PC-3 (cell line): ENCODE data around the gene MPDZ. TPM values are rescaled to one million over a fixed set of nuclear protein-coding genes. Genes with fewer than 3 reads are reported as not detected.

ENCODE experiments used
- ATAC-seq: fragments of 200-7000 bp; cut with Tn5 transposase; 2 replicates; pipeline ENCODE4 v1.9.1; 2020; ENCODE audit warnings: mild to moderate bottlenecking, moderate library complexity
- BruUV-seq: library from RNA; stranded (reverse); fragments of 400-500 nt; replicated peaks from 2 replicates; lab custom pipeline; 2021; lab: Mats Ljungman, UMichigan
- CTCF ChIA-PET: fragments of 300-600 bp; sonication (Branson Sonifier 250); formaldehyde crosslinking; loops from one replicate; lab custom pipeline; 2022; ENCODE audit warnings: antibody characterized with exemption; lab: Charles Lee
- POLR2A ChIA-PET: fragments of 300-600 bp; sonication (Branson Sonifier 250); formaldehyde crosslinking; loops from one replicate; lab custom pipeline; 2022; ENCODE audit warnings: antibody characterized with exemption; ENCODE audit not compliant: unreplicated experiment; lab: Charles Lee
- DNase-seq: peaks from one replicate; pipeline ENCODE4 v3.0.0-alpha.2; 2015
- H2AFZ ChIP-seq: fragments of 300-600 bp; sonication (generic); 2 replicates; pipeline ENCODE4 v1.6.0; 2016; ENCODE audit warnings: antibody characterized with exemption, low read length
- H3F3A ChIP-seq: fragments of 300-600 bp; sonication (generic); one replicate; pipeline ENCODE4 v1.6.0; 2017; ENCODE audit warnings: antibody characterized with exemption, low read length, control low read depth, mild to moderate bottlenecking; ENCODE audit not compliant: unreplicated experiment
- H3K27ac ChIP-seq: fragments of 300-600 bp; sonication (generic); 2 replicates; pipeline ENCODE4 v1.5.1; 2016; ENCODE audit warnings: mild to moderate bottlenecking, low read length
- H3K27me3 ChIP-seq: fragments of 300-600 bp; sonication (generic); 2 replicates; pipeline ENCODE4 v1.6.1; 2016; ENCODE audit warnings: low read length, mixed read lengths
- H3K36me3 ChIP-seq: fragments of 300-600 bp; sonication (generic); 2 replicates; pipeline ENCODE4 v1.6.1; 2016; ENCODE audit warnings: low read depth, mixed run types, low read length, mixed read lengths
- H3K4me1 ChIP-seq: fragments of 300-600 bp; sonication (generic); 2 replicates; pipeline ENCODE4 v1.5.1; 2016; ENCODE audit warnings: low read length; ENCODE audit not compliant: insufficient read depth
- H3K4me2 ChIP-seq: fragments of 300-600 bp; sonication (generic); 2 replicates; pipeline ENCODE4 v1.6.0; 2016; ENCODE audit warnings: low read length
- H3K4me3 ChIP-seq: fragments of 300-600 bp; sonication (generic); 2 replicates; pipeline ENCODE4 v1.5.1; 2016; ENCODE audit warnings: mild to moderate bottlenecking, low read length, mixed read lengths
- H3K79me2 ChIP-seq: fragments of 300-600 bp; sonication (generic); 2 replicates; pipeline ENCODE4 v1.6.1; 2017; ENCODE audit warnings: low read length, mixed read lengths
- H3K9ac ChIP-seq: fragments of 300-600 bp; sonication (generic); 2 replicates; pipeline ENCODE4 v1.6.0; 2016; ENCODE audit warnings: mild to moderate bottlenecking, low read length
- H3K9me2 ChIP-seq: fragments of 300-600 bp; sonication (generic); replicated peaks from 2 replicates; pipeline ENCODE4 v1.6.1; 2016; ENCODE audit warnings: mixed run types, low read length, mixed read lengths
- H3K9me3 ChIP-seq: fragments of 300-600 bp; sonication (generic); 2 replicates; pipeline ENCODE4 v1.6.1; 2016; ENCODE audit warnings: low read length, mixed read lengths
- H4K20me1 ChIP-seq: fragments of 300-600 bp; sonication (generic); 2 replicates; pipeline ENCODE4 v1.6.1; 2016; ENCODE audit warnings: low read length, mixed read lengths
- EZH2 ChIP-seq: fragments of 300-600 bp; sonication (generic); IDR thresholded peaks from one replicate; pipeline ENCODE4 v1.6.1; 2017; ENCODE audit warnings: antibody characterized with exemption, mild to moderate bottlenecking, low read length; ENCODE audit not compliant: unreplicated experiment
- EZH2phosphoT487 ChIP-seq: fragments of 300-600 bp; sonication (generic); IDR thresholded peaks from 2 replicates; pipeline ENCODE4 v1.6.1; 2018; ENCODE audit warnings: mild to moderate bottlenecking, antibody characterized with exemption, low read length, borderline replicate concordance
- intact Hi-C: fragments of 100-400 bp; cut with micrococcal nuclease; formaldehyde crosslinking; loops from 2 replicates; pipeline ENCODE4 v1.9.0; 2023
- total RNA-seq: library from RNA; depleted of rRNA; stranded (reverse); fragments of >200 nt; gene quantifications from 2 replicates; pipeline ENCODE4 v1.2.3, GENCODE V29; 2014
- TF ChIP-seq, protein P1 (sequence below): fragments of 300-600 bp; sonication (generic); conservative IDR thresholded peaks from 2 replicates; pipeline ENCODE4 v1.5.1; 2017; ENCODE audit warnings: antibody characterized with exemption, low read depth, mild to moderate bottlenecking, low read length

The MPDZ gene
- total RNA-seq, 1 experiment from 2014 or later, result 6.1 TPM

GRCh38 chr9:13116292-13116691 lies 163.2 kb downstream of the MPDZ start:
- no peak overlapping the region for H2AFZ ChIP-seq
- DNase-seq, result peak; percentile 65
- H3K4me3 ChIP-seq, result no peak overlapping the region
- H3K9ac ChIP-seq, result no peak overlapping the region
- ChIA-PET CTCF (no interaction called here), POLR2A (no interaction called here)
- no peaks in the 10 kb centered on the region for H3K9me3 ChIP-seq
- BruUV-seq, result no TSS peak
- no peaks in the 10 kb centered on the region for H3K27me3 ChIP-seq
- H3K27ac ChIP-seq, result peak overlapping the region; percentile 55
- no peaks in the 10 kb centered on the region for H3K36me3 ChIP-seq
- no peaks in the 10 kb centered on the region for H3F3A ChIP-seq
- H4K20me1 ChIP-seq, result no peaks in the 10 kb centered on the region
- peak overlapping the region; percentile 26; the same call in 1 of the 2 replicates for H3K4me2 ChIP-seq
- intact Hi-C loops, result no loop called here
- TF ChIP-seq, protein P1, sequence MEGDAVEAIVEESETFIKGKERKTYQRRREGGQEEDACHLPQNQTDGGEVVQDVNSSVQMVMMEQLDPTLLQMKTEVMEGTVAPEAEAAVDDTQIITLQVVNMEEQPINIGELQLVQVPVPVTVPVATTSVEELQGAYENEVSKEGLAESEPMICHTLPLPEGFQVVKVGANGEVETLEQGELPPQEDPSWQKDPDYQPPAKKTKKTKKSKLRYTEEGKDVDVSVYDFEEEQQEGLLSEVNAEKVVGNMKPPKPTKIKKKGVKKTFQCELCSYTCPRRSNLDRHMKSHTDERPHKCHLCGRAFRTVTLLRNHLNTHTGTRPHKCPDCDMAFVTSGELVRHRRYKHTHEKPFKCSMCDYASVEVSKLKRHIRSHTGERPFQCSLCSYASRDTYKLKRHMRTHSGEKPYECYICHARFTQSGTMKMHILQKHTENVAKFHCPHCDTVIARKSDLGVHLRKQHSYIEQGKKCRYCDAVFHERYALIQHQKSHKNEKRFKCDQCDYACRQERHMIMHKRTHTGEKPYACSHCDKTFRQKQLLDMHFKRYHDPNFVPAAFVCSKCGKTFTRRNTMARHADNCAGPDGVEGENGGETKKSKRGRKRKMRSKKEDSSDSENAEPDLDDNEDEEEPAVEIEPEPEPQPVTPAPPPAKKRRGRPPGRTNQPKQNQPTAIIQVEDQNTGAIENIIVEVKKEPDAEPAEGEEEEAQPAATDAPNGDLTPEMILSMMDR, result no peak
- TF ChIP-seq EZH2phosphoT487, result no peak
- no peak for TF ChIP-seq EZH2
- H3K79me2 ChIP-seq, result no peaks in the 10 kb centered on the region
- ATAC-seq, result peak; percentile 74
- H3K4me1 ChIP-seq, result peaks cover 34% of the 10 kb centered on the region
- no peaks in the 10 kb centered on the region for H3K9me2 ChIP-seq

DNA sequence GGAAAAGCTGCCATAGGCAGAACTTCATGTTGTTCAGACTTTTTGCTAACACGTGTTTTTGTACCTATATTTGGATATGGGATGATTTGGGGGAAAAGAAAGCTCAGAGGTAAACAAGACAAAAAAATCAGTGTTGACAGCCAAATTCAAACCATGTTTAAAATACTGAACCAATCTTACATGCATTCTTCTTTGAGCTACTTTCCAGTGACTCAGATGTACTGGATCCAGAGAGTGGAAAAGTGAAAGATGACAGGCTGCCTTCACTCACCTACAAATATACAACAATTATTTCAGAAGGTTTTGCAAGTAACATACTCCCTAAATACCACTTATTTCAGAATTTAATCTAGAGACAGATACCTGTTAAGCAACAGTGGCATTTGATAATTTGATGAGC lies 165.7 kb downstream of the MPDZ start:
- no peak overlapping the region for H3K4me3 ChIP-seq
- DNase-seq (peak; percentile 14), ATAC-seq (0 out of 2 replicates have a peak, but pooled peaks have one; percentile 50)
- H3K9ac ChIP-seq, result no peak overlapping the region
- H4K20me1 ChIP-seq, result no peaks in the 10 kb centered on the region
- H3K79me2 ChIP-seq, result no peaks in the 10 kb centered on the region
- intact Hi-C loops, result no loop called here
- no peaks in the 10 kb centered on the region for H3K27me3 ChIP-seq
- ChIA-PET CTCF (no interaction called here), POLR2A (no interaction called here)
- TF ChIP-seq, protein P1, result no peak
- no peak for TF ChIP-seq EZH2
- no peak for TF ChIP-seq EZH2phosphoT487
- peaks cover 34% of the 10 kb centered on the region for H3K4me1 ChIP-seq
- H2AFZ ChIP-seq, result no peak overlapping the region
- peak overlapping the region; percentile 25 for H3K4me2 ChIP-seq
- peak overlapping the region; percentile 29 for H3K27ac ChIP-seq
- no peaks in the 10 kb centered on the region for H3K9me2 ChIP-seq
- BruUV-seq, result no TSS peak
- H3K36me3 ChIP-seq, result no peaks in the 10 kb centered on the region
- H3F3A ChIP-seq, result no peaks in the 10 kb centered on the region
- no peaks in the 10 kb centered on the region for H3K9me3 ChIP-seq

- no peaks in the 10 kb centered on the region for H3K9me3 ChIP-seq
- H3K79me2 ChIP-seq, result no peaks in the 10 kb centered on the region
- TF ChIP-seq EZH2 (no peak), EZH2phosphoT487 (no peak)
- TF ChIP-seq, protein P1, result no peak
- H2AFZ ChIP-seq, result no peak overlapping the region
- H3F3A ChIP-seq, result no peaks in the 10 kb centered on the region
- no peaks in the 10 kb centered on the region; the same call in 1 of the 2 replicates for H3K36me3 ChIP-seq
- H3K27me3 ChIP-seq, result no peaks in the 10 kb centered on the region
- peak; percentile 59 for DNase-seq
- H4K20me1 ChIP-seq, result no peaks in the 10 kb centered on the region
- BruUV-seq, result no TSS peak
- ChIA-PET CTCF (no interaction called here), POLR2A (no interaction called here)
- ATAC-seq, result peak; percentile 64
- peak overlapping the region; percentile 29 for H3K27ac ChIP-seq
- H3K4me1 ChIP-seq, result peaks cover 34% of the 10 kb centered on the region
- intact Hi-C loops, result no loop called here
- H3K4me3 ChIP-seq, result no peak overlapping the region
- peak overlapping the region; percentile 25 for H3K4me2 ChIP-seq
- no peaks in the 10 kb centered on the region for H3K9me2 ChIP-seq
- H3K9ac ChIP-seq, result no peak overlapping the region
These were observed 166.3 kb downstream of the MPDZ start for GRCh38 chr9:13113216-13113615.
